HG03139 (cell line): ENCODE results near the gene MSL1.
"Not testable (repeated sequence)": the region's sequence is repeated elsewhere in the genome, so short reads cannot be mapped to it uniquely, and the experiment has no call there.

ENCODE experiments used
- ATAC-seq: cut with Tn5 transposase; IDR thresholded peaks from one replicate; pipeline ENCODE4 v1.9.1; 2021; ENCODE audit not compliant: unreplicated experiment

Gene MSL1

DNA sequence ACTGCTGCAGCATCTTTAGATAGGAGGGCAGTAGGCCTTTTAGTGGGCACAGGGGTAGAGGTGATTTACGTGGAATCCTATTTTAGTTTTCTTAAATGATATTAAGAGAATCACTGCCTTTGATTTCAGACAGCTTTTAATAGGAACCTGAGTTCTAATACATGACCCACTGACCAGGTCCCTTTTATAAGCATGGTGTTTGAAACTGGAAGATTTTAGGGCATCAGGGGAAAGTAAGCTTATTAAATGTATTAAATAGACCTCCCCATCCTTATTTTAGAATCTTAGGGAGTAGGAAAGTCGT lies 2.0 kb downstream of the MSL1 start:
- no peak for ATAC-seq

DNA sequence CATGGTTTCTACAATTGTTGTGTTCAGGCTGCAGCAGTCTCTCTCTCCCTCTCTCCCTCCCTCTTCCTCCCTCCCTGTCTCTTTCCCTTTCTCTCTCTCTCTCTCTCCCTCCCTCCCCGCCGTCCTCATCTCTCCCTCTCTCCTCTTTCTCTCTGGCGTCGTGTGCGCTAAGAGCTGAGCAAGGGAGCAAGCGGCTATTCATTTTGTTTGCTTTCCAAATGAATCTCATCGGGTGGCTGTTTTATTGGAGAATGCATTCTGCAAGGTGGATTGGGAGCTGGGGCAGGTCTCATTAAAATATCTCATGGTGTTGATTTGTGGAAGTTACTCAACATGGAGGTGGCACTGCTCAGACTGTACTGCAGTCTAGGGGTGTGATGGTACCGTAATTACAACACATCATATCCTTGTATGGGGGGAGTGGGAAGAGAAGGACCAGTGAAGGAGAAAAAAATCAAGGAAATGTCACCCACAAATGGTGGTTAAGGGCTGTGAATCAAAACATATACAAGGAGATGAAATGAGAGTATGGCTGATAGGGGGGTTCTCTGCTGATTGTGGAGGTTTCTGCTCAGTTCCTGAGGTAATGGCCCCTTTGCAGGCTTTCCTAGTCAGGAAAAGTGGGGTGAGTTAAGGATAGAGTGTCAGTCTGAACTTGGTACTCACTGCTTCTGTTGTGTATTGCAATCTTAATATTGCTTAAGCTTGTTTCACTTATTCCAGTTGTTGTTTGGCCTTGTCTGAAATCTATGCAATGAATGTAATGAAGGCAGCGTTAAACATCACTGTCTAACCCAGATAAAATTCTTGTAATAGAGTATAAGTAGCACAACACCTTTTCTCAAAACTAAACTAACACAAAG lies 2.7 kb downstream of the MSL1 start:
- ATAC-seq = no peak

DNA sequence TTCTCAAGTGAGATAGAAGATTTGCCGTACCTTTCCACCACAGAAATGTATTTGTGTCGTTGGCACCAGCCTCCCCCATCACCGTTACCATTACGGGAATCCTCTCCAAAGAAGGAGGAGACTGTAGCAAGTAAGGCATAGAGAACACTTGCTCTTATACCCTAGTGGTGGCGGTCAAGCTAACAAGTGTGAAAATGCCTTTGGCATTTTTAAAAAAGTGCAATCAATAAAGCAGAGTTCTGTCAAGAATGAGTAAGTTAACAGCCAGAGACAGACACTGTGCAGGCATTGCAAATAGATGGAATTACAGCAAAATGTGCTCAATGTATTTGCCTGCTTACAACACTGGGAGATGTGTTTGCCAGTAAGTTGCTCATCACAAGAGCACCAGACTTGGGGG lies 7.7 kb downstream of the MSL1 start:
- ATAC-seq = no peak

DNA sequence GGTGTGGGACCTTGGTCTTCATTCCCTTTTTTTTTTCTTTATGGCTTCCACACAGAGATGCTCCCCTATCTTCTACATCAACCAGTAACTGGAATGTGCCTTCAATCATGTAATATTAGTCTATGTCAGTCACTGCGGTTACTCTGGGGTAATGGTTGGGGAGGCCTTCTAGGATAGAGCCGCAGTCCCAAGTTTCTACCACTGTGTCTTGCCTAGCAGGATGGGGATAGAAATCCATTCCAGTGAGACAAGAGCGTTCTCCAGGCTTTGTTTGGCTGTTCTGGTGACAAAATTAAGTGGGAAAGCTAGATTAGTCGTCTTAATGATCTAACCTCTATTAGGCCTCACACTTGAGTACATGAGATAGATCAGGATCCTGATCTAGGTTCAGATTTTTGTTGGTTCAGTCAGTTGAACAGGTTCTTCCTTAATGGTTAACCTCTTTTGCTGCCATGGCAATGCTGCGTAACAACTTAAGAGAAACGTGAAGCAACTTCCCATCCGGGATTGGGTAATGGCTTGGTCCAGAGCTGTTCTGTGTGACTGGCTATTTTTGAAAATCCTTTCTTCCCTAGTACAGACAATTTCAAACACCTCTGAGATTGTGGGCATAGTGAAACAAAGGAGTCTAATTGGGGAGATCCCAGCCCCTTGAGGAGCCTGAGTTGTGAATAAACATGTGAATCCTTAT lies 8.7 kb downstream of the MSL1 start:
- no peak for ATAC-seq

DNA sequence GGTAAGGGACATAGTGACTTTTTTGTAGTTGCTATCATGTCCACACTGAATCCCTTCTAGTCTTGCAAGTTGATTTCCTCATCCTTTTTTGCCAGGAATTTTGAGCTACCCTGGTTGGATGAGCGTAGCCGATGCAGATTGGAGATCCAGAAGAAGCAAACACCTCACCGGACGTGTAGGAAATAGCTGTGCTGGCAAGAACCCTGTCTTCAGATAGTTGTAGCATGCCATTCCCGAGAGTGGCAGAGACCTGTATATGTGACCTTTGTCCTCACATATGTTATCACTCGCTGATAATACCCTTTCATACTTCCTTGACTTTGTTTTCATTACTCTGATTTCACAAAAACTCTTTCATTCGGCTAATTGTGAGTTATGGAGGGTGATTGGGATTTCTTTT lies 12.4 kb downstream of the MSL1 start:
- ATAC-seq = no peak

DNA sequence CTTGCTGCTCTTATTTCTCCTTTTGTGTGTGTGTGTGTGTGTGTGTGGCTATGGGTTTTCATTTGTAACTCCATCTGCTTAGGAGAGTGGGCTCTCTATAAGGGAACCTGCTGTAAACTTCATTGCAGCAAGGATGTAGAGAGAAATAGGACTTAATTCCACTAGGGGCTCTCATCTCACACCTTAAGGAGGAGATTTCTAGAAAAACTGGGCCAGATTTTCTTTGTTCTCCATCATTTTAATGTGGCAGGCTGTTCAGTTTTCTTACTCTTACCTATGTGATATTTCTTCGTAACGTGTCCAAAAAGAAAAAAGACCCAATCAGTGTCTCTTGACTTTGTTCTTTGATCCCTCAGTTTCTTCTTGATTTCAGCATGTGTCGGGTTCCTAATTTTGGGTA lies 14.0 kb downstream of the MSL1 start:
- ATAC-seq = no peak

- ATAC-seq = peak; percentile 7
These were observed 17.8 kb downstream of the MSL1 start for GRCh38 chr17:40139566-40140058.

GRCh38 chr17:40143166-40143565 lies 21.4 kb downstream of the MSL1 start:
- ATAC-seq = not testable (repeated sequence)

GRCh38 chr17:40145476-40145875 lies 23.7 kb downstream of the MSL1 start:
- ATAC-seq = no peak

GRCh38 chr17:40148527-40148926 lies 26.8 kb downstream of the MSL1 start:
- ATAC-seq = no peak

DNA sequence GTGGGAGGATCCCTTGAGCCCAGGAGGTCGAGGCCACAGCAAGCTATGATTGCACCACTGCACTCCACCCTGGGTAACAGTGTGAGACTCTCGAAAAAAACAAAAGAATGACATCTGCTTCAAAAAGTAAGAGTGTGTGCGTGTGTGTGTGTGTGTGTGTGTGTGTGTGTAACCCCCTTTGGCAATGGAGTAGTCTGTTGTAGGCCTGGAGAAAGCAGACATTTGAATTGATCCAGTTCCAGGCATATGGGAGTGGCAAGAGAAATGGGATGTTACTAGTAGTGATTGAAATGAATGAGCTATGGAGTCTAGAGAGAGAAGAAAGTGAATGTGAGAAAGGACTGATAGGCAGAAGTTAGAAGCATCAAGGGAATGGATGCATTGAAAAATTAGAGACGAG lies 28.5 kb downstream of the MSL1 start:
- no peak for ATAC-seq

DNA sequence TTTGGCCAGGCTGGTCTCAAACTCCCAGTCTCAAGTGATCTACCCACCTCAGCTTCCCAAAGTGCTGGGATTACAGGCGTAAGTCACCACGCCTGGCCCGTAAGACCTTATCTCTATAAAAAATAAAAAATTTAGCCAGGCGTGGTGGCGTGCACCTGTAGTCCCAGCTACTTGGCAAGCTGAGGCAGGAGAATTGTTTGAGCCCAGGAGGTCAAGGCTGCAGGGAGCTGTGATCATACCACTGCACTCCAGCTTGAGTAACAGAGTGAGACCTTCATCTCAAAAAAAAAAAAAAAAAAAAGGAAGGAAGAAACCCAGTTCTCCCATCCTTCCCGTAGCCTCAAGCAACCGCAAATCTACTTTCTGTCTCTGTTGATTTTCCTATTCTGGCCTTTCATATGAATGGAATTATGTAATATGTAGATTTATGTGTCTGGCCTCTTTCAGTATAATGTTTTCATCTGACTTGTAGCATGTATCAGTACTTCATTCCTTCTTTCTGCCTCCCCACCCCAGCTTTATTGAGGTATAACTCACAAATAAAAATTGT lies 29.7 kb downstream of the MSL1 start:
- no peak for ATAC-seq

DNA sequence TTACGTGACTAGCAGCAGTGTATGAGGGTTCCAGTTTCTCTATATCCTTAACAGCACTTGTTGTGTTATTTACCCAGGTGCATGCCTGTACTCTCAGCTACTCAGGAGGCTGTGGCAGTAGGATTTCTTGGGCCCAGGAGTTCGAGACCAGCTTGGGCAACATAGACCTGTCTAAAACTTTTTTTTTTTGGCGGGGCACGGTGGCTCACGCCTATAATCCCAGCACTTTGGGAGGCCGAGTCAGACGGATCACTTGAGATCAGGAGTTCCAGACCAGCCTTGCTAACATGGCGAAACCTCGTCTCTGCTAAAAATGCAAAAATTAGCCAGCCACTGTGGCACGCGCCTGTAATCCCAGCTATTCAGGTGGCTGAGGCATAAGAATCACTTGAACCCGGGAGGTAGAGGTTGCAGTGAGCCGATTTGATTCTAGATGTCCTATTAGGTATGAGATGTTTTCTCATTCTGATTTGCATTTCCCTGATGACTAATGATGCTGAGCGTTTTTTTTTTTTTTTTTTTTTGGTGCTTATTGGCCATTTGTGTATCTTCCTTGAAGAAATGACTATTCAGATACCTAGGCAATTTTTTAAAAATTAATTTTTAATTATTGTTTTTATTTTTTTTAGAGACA lies 31.9 kb downstream of the MSL1 start:
- ATAC-seq = no peak

GRCh38 chr17:40157973-40158372 lies 36.2 kb downstream of the MSL1 start:
- no peak for ATAC-seq

DNA sequence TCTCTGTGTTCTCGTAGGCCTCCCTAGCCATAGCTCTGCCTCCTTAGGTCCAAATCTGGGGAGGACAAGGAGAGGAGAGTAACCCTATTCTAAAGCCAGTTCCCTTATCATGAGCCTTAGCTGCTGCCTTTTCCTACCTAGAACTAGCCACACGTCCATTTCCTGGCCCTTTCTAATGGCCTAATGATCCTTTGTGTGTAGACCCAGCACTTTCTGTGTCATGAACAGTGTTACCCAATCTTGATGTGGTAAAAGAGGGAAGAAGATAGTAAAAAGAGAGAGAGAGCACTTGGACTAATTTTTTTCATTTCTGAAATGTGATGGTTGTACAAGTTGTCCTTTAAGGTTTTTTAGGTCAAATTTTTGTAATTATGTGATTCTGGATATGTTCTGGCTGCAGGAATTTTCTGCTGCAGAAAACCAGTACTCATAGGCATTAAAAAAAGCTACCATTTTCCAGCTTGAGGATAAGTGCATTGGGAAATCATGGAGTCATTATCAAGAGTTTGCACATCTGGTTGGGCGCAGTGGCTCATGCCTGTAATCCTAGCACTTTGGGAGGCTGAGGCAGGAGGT lies 36.8 kb downstream of the MSL1 start:
- no peak for ATAC-seq

- no peak for ATAC-seq
These were observed 37.7 kb downstream of the MSL1 start for GRCh38 chr17:40159456-40159855.

DNA sequence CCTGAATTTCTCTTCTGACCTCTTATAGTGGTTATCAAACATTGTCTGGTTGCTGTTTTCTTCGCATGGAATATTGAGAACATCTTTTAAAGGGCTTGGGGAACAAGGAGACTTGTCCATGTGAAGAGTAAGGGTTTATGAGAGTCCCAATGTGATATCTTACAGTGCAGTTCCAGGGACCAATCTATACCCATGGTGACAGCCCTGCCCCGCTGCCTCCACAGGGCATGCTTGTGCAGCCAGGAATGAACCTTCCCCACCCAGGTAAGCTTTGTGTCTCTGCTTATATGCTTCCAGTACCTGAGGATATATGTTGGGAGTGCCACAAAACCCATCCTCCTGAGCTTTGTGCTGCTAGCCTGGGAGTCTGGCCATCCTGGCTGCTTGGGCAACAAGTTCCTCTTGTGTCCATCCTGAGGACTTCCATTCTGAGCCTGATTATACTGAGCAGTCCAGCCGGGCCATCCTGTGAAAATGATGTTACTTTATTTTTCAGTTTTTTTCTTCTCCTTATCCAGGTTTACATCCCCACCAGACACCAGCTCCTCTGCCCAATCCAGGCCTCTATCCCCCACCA lies 46.0 kb downstream of the MSL1 start:
- ATAC-seq = no peak

GRCh38 chr17:40168262-40168832 lies 46.6 kb downstream of the MSL1 start:
- no peak for ATAC-seq

DNA sequence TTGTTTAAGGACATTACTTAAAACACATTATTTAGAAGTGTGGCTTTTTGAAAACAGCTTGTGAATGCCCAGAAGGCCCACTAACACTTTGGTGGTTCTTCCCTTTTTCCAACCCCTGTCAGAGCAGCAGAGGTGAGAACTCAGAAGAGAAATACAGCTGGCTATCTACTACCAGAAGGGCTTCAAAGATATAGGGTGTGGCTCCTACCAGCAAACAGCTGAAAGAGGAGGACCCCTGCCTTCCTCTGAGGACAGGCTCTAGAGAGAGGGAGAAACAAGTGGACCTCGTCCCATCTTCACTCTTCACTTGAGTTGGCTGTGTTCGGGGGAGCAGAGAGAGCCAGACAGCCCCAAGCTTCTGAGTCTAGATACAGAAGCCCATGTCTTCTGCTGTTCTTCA lies 48.6 kb downstream of the MSL1 start:
- no peak for ATAC-seq

GRCh38 chr17:40171750-40172149 lies 50.0 kb downstream of the MSL1 start:
- no peak for ATAC-seq
